NAMALWA (cell line): ENCODE measurements around the gene TOX2.

Source experiments
- DNase-seq: peaks from one replicate; pipeline ENCODE4 v3.0.0-alpha.2; 2015; ENCODE audit warnings: low spot score

TOX2 gene

DNA sequence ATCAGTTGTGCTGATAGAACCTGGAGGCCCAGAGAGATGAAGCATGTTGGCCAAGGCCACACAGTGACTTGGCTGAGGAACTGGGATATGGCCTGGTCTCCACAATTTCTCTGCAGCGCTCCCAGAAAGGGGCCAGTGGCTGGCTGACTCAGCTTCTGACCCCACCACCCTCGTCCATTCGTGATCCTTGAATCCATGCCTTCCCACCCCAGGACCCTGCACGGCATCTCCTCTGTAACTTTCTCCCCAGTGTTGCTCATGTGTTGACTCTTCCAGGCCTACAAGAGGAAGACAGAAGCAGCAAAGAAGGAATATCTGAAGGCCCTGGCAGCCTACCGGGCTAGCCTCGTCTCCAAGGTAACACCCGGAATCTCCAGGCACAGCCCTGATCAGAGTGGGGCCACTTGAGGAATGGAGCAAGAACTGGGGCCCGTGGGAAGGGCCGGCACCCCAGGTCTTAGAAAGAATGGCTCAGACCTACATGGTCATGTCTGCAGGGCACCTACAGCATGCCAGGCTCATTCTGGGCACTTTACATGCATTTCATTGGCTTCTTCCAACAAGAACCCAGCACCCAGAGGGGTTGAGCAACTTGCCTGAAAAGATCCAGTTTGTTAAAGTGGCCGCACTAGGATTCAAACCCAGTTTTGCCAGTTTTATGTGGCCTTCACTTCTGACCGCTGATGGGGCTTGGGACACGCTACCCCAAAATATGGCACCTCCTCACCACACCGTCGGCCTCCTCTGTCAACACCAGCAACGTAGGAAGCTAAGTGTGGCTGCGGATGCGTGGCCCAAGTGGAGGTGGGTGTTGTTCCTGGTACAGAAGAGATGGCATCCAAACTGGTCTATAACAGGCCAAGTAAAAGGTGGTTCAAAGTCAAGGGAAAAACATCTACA is 150.1 kb downstream of the TOX2 start:
- DNase-seq = no peak

DNA sequence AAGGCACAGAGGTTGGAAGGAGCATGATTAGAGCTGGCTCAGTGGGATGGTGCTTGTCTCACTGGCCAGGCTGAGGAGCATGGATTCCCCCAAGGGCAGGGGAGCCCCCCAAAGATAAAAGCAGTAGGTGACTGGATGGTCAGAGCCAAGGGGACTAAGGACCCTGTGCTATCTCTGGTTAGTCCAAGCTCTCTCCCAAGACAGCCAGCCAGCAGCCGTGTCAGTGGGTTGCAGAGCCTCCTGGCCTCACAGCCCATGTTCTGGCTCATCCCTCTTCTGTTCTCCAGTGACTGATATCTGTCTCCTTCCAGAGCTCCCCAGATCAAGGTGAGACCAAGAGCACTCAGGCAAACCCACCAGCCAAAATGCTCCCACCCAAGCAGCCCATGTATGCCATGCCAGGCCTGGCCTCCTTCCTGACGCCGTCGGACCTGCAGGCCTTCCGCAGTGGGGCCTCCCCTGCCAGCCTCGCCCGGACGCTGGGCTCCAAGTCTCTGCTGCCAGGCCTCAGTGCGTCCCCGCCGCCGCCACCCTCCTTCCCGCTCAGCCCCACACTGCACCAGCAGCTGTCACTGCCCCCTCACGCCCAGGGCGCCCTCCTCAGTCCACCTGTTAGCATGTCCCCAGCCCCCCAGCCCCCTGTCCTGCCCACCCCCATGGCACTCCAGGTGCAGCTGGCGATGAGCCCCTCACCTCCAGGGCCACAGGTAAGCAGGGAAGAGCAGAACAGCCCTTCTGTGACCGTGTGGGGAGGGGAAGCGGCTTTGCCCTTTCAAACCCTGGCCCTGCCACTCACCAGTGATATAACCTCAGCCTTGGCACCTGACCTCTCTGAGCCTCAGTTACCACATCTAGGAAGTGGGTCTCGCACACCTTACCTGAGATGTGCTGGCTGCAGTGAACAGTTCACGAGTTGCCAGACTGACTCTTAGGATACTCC is 151.0 kb downstream of the TOX2 start:
- DNase-seq = no peak

DNA sequence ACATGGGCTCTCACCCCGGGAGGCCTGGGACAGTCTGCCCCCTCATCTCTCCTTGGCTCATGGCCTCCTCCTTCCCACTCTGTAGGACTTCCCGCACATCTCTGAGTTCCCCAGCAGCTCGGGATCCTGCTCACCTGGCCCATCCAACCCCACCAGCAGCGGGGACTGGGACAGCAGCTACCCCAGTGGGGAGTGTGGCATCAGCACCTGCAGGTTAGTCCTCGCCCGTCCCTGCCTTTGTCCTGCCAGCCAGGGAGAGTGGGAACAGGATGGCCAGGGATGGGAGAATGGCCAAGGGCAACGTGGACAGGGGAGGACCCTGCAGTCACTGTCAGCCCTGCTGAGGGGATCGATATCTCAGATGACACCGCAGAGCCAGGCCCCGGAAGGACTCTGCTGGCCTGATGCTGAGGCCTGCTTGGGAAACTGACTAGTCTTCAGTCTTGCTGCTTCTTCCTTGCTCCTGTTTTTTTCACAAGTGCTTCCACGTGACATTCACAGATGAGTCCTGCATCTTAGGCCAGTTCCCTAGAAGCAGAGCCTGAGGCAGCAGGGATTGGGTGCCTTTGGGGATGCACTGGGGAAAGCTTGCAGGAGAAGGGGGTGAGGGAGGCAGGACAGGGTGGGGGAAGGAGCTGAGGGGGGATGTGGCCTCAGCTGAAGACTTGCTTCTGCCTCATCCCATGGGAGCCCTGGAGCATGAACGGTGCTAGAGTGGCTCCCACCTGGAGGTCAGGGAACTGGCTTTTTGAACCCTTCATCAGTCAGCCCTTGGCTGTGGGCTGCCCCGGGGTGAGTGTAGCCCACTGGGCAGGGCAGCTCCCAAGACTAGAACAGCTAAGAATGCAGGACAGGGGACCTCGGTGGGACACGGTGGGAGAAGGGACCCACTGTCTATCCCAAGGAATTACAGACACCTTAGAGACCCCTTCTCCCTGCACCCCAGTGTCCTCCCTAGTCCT is 152.3 kb downstream of the TOX2 start:
- DNase-seq = no peak

DNA sequence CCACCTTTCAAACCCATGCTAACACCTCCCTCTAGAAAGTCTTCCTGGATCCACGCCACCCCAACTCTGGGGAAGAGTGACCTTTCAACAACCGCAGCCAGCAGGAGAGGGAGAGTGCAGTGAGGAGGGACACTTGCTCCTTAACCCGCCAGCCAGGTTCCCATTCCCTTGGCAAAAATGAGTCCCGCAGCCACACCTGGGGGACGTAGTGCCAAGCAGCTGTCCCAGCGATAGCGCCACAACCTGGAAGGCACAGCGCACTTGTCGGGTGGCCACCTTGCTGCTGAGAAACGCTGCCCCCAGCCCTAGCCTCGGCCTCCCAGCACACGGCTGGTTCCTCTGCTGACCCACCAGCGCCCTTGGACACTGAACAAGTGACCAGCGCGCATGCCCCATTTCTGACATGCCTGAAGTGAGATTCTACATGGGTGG is 153.0 kb downstream of the TOX2 start:
- DNase-seq = no peak

DNA sequence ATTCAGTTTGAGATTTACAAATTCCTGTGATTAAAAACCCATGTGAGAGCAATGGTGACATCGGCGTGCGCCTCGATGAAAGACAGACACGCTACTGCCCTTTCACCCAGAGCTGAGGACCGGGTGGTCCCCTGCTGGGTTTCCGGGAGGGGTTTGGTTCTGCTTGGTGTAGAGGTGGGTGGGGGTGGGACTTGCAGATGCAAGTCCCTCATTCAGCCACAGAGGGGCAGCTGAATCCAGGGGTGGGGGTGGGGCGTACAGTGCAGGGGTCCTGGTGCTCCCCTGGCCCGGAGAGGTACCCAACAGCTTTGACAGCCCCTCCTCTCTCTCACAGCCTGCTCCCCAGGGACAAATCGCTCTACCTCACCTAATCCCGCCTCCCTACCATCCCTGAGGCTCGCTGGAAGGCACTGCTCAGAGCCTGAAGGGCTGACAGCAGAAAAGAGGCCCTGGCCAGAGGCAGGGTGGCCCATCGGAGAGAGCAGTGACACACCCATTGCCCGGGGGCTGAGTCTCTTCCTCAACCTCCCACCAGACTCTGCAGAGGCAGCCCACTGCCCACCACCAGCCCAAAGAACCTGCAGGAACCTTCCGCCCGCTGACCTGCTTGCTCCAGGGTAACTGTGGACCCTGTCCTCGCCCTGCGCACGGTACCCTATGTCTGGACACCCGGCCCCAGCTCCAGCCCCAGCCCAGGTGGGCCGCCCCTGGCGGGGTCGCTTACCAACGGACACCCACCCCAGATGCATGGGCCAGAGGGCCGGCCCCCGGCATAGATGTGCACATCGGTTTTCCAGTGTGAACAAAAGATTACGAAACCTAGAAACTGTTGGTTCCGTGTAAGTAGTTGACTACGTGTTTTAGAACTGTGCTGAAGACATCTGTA is 153.9 kb downstream of the TOX2 start:
- no peak for DNase-seq

DNA sequence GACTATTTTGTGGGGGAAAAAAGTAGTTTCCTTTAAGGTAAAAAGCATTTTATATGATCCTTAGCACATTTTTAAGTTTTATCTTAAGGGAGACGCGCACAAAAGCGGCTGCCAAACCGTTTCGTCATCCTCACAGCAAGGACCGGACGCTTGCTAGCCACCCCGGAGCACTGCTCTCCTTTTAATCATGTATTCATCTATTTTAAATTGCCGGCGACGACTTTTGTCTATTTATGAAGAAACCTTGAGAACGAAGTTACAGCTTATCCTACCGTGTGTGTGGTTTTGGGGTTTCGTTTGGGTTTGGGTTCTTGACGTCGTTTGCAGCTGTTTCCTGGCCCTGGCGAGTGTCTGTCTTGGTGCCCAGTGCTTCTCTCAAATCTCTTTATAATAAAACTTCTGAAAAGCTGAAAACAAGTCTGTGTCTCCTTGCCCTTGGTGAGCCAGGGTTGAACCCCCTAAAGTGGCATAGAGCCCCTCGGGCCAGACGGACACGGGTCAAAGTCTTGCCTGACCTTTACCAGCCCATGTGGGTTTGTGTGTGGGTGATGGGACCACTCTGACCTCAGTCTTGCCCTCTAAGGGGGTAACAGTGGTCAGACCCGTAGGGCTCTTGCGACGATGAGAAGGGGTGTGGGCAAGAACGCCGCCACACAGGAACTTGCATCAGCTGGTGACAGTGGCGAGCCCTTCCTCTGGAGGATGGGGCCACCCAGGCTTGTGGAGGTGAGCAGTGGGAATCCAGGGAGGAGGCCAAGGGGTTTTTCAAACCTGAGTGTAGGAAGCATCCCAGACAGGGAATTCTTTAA is 154.8 kb downstream of the TOX2 start:
- DNase-seq = peak; percentile 23

DNA sequence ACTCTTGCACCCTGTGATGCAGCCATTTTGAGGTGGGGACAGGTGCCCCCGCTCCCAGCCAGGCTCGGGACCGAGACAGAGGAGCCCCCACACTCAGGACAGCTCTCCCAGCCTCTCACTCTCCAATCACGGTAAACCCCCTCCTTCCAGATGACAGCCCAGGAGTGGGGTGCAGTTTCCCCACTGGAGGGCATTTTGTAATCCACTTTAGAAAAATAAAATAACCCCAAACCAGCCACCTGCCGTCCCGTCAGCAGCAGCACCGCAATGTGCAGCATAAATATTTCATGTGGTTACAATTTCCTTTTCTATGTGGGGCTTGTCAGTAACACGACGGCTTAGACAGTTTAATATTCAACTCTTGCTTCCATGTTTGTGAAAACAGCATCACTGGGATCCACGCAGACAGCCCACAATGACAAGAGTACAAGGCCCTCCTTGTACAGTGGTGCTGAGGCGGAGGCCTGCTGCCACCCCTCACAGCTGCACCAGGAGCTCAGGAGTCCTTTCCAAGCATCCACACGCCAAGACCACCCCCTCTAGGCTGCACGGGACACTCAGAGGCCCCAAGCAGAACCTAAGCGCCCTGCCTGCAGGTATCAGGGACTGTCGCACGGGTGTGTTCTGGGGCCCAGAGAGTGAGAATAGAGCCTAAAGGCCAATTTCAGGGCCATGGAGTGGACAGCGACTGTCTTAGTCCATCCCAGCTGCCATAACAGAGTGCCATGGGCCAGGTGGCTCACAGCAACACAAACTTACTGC is 155.7 kb downstream of the TOX2 start:
- DNase-seq = no peak

DNA sequence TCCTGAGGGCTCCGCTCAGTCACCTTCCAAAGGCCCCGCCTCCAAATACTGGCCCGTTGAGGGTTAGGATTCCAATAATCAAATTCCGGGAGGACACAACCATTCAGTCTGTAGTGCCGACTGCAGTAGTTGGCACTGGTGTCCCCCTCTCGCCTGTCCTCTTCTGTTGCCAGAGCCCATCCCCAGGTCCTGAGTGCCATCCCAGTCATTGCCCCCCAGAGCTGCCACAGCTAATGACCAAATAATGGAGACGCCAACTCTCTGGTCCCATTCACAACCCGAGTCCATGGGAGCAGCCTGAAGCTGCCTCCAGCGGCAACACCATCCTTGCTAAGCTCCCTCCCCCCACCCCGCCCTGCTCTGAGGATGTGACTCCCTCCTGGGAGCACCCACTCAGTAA is 156.4 kb downstream of the TOX2 start:
- no peak for DNase-seq

DNA sequence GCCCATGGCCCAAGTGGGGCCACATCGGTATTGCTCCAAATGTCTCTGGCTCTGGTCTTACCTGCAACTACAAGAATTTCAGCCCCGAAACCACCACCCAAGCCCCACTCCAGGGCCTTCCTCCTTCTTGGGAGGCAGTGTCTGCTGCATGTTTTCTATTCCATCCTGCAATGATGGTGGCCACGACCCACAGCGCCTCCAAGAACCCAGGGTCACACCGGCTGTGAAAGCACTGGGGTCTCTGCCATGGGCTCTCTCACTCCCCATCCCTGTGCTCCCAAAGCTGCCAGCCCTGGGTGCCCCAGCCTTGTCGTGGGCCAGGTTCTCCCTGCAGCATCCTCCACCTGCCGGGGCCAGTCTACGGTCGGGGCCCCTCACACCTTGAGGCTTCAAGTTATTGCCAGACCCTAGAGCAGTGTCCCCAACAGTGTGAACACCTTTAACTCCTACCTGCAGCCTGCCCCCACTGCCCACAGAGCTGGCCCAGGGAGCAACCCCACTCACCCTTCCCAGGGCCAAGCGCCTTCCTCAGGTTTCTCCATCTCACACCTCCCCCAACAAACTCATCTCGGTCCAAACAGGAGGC is 157.0 kb downstream of the TOX2 start:
- DNase-seq = no peak

DNA sequence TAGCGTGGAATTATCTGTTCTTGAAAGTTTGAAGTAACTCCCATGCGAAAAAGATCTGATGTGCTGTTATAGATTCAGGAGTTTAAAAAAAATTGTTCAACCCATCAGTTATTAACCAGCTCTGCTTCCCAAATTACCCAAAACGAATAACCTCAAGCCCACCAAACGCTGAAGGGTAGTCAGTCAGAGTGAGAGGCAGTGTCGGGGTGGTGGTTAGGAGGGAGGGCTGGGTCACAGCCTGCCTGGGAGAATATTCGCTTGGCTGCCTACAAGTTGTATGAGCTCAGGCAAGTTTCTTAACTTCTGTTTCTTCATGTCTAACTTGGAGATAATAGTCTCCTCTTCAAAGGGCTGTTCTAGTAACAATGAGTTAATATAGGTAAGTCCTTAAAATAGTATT is 157.7 kb downstream of the TOX2 start:
- DNase-seq = no peak

DNA sequence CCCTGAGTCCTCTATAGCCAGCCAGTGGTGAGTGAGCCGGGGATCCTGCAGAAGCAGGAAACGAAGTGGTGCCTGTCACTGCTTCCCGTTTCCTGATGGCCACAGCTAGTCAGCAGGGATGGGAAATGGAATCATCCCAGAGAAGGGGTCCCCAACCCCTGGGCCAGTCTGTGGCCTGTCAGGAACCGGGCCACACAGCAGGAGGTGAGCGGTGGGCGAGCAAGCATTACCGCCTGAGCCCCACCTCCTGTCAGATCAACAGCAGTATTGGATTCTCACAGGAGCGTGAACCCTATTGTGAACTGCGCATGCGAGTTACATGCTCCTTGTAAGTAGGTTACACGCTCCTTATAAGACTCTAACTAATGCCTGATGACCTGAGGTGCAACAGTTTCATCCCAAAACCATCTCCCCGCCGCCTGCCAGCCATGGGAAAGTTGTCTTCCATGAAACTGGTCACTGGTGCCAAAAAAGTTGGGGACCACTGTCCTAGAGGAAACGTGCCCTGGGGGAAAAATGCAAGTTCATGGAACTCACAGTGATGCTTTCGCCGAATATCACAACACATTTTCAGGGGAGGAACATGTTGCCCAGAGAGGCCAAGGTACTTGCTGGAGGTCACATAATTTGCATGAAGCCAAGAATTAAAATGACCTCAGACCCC is 158.5 kb downstream of the TOX2 start:
- DNase-seq = no peak

DNA sequence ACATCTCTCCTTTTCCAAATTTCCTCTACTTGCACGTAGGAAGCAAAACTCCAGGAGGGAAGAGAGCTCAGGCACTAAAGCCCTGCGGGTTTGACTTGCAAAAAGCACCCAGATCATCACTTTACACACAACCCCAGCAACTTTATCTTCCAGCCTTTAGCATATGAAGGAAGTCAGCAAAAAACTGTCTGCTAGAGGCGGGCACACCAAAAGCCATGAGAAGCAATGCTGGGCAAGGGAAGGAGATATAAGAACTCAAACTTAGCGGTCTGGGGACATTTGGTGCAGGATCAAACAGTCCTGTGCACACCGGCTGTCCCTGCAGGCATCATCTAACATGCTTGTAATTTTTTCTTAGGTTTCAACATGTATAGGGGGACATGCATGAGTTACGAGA is 159.0 kb downstream of the TOX2 start:
- no peak for DNase-seq

DNA sequence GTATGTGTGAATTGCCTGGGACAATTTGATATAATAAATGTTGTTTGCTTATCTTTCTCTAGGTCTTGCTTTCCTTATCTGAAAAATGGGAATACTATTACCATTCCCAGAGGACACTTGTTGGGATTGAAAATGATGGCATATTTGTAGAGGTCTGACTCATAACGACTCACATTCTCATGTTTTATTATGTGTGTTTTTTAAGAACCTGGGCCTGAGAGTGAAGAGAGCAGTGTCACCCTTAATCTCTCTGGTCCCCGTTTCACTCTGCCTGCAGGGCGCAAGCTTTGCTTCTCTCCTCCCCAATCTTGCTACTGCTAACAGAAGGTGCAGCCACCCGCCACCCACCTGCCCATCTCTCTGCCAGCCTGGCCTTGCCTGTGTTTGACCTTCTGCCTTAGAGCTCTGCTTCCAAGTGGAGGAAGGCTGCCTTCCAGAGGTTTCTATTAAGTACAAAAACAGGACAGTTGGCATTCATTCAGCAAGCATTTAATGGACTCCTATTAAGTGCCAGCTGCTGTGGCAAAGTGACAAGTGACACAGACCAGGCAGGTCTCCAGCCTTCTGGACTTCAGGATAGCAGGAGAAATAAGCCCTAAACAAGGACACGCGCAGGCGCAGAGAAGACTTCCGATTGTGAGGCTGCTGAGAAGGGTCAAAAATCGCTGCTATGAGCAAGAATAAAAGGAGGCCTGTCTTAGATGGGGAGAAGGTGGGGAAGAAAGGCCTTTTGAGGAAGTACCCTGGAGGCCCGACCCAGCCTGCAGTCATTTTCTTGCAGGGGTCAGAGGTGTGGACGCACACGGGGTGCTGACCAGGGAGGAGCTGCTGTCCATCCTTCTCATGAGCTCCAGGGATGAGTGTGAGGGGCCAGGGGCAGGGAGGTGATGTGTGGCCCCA is 159.8 kb downstream of the TOX2 start:
- DNase-seq = no peak

DNA sequence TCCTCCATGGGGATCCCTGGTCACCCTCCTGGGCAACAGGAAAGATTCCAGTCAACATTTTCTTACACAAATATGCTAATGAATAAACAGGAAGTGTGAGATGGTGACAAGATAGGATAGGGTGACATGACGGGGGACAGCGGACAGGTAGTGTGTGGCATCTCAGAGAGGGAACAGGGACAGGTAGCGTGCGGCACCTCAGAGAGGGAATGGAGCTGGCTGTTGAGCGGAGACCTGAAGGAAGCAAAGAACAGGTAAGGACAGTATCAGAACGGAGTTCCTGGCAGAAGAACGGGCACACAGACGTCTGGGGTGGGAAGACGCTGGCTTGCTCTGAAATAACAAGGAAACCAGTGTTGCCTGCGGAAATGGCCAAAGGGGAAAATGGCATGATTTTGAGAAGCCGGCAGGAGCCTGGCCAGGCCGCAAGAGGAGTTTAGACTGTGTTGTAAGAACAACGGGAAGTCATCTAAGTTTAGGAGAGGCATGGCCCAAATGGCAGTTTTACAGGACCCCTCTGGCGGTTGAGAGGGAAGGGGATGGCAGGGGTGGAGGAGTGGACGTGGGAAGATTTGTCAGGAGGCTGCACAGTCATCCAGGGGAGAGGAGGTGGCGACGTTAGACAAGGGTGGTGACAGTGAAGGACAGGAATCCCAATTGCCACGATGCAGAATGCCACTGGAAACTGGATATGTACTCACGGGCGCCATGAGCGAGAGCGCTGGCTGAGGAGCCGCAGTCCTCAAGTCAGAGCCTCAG is 160.7 kb downstream of the TOX2 start:
- DNase-seq = no peak

DNA sequence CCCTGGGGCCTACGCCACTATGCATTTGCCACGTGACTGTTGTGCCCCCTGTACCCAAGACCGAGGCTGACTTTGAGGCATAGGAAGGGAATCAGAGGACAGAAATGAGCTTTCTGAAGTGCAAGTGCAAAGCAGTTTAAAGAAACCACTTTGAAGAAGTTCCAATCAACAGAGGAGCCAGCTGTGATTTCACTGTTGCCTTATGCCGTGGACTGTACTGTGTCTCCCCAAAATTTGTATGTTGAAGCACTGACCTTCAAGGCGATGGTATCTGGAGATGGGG is 161.2 kb downstream of the TOX2 start:
- DNase-seq = no peak

DNA sequence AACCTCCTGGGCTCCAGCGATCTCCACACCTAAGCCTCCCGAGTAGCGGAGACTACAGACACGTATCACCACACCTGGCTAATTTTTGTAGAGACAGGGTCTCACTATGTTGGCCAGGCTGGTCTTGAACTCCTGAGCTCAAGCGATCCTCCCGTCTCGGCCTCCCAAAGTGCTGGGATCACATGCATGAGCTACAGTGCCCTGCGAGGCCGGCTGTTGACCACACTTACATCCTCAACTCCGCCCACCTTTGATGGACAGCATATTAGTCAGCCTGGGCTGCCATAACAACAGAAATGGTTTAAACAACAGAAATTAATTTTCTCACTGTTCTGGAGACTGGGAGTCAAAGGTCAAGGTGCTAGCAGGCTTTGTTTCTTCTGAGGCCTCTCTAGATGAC is 164.6 kb downstream of the TOX2 start:
- no peak for DNase-seq

DNA sequence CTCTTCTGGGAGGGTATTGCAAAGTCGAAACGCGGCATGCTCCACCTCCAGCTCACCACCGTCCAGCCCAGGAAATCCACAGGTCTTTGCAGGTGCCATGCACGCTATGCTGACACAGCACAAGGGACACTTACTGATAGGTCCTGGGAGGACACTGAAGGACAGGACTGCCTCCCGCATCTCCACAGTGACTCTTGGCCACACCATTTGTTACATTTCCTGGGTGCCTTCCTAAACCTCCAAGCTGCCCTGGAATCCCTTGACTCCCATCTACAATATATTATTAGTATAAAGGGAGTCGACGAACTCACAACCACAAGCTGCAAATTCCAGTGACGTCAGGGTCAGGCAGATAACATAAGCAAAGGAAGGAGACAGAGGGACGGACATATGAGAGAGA is 165.4 kb downstream of the TOX2 start:
- DNase-seq = no peak
